CD4-positive, alpha-beta T cell treated with Interleukin-2 at 100 ng/mL for 4 hours (primary cell): ENCODE data around the gene TMEM154.

Experiments used
- DNase-seq: peaks from one replicate; pipeline ENCODE4 v3.0.0-alpha.2; 2020; ENCODE audit warnings: low spot score

Gene TMEM154

DNA sequence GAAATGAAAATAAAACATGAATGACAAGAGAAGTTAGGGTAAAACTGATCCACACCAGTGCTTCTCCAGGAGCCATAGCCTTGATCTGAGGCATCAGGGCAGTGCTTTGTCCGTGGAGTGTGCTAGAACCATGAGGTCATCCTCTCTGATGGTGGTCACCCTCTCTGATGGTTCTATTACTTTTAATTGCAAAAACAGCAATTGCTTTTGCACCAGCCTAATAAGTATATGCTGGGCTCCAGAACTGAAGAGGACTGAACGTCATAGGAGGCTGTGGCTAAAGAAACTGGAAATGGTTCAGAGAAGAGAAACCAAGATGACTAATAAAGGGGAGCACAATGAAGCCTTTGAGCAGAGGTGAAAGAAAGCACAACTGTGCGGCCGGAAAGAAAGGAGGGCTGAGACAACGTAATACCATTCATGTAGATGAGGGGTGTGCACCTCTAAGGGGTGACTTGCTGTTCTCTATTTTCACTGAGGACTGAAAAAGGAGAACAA, 17.0 kb upstream of the TMEM154 start:
- peak; percentile 67 for DNase-seq

DNA sequence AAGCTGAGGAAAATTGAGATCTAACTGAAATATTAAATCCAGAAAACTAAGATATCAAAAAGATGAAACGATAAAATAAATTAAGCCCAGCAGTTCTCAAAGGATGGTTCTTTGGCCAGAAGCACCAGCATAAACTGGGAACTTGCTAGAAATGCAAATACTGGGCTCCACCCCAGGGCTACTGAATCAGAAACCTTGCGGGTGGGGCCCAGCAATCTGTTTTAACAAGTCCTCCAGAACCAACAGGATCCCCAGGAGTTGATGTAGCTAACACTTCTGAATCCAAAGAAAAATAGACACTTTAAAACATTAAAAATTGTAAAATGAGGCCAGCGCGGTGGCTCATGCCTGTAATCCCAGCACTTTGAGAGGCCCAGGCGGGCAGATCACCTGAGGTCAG, 14.1 kb upstream of the TMEM154 start:
- no peak for DNase-seq

DNA sequence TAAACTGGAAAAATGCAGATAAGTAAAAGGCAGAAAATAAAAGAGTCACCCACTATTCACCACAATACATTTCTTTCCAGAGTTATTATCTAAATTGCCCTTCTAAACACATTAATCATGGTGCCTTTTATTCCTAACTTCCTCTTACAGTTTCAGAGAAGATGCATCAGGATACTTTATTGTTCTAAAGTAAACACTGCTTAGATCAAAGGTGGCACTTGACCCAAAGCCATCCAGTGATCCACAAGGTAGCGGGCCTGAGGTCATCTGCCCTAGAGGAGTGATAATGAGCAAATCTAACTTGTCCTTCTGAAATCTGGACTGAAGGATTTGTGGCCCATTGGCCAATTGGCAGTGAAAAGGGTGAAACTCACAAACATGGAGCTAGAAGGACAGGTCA, 12.0 kb upstream of the TMEM154 start:
- DNase-seq, result no peak

GRCh38 chr4:152690706-152691651, 11.2 kb upstream of the TMEM154 start:
- no peak for DNase-seq

DNA sequence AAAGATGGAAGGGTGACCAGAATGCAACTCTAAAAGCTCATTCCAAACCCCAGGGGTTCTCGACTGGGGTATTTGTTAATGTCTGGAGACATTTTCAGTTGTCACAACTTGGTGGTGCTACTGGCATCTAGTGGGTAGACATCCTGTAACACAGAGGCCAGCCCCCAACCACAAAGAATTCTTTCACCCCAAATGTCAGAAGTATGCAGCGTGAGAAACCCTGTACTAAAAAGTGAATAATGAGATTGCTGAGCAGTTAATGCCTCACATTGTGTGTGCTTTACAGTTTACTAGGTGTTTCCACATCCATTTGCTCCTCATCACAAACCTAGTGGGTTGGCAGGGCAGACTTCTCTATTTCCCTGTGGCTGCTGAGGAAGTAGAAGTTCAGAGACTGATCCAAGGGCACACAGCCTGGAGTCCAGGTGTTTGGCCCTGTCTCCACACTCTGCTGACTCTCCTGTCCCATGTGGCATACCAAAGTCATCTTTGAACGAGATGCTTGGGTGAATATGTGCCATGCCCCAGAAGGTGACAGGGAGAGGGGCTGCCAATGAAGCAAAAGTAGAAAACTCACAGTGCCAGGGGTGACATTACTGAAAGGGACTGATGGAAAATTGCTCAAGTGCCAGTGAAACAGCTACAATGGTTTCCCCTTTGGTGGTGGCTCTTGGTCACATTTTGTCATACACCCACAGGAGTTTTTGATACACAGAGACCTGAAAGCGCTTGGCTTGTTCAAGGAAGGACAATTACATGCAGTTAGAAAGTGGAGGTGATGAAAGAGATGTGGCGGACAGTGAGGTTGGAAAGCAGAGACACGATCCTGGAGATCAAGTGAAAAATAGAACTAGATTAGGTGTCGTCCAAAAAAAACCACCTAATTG, 10.1 kb upstream of the TMEM154 start:
- no peak for DNase-seq

- DNase-seq, result no peak
Measured at GRCh38 chr4:152687974-152688599, 8.3 kb upstream of the TMEM154 start.

GRCh38 chr4:152686452-152687013, 6.7 kb upstream of the TMEM154 start:
- DNase-seq, result no peak

DNA sequence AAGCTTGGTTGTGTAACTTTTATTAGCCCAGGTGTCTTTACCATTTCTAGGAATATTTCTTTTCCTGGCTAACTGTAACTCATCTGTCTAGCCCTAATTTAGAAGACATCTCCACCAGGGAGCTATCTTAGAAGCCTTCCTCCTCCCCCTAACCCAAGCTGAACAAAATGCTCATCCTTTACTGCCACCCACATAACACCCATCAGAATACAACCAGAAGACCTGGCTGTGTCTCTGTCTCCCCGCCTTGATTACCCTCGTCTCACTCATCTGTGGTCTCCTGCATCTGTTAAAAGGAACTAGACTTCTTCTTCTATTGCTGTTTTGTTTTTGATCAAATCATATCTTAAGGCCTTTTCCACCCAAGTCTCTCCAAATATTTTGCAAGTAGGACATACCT, 4.8 kb upstream of the TMEM154 start:
- no peak for DNase-seq

DNA sequence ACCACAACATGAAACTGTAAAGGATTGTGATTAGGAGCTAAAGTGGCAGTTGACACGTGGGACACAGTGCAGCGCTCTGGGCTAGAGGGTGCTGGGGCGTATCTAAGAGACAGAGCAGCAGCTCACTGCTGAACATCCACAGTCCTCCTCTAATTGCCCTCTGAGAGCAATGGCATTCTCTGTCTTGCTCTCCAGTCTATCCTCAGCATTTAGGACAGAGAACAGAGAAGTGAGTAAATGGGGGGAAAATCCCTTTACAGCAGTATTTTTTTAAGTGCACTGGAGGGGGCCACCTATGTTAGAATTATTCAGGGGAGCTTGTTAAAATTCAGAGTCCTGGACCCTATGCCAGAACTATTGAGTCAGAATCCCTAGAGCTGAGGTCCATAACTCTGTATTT, 4.2 kb upstream of the TMEM154 start:
- DNase-seq, result no peak

- no peak for DNase-seq
Measured at GRCh38 chr4:152682143-152682941, 2.5 kb upstream of the TMEM154 start.

GRCh38 chr4:152680988-152681603, 1.3 kb upstream of the TMEM154 start:
- DNase-seq, result peak; percentile 26

GRCh38 chr4:152678841-152679240, 956 bp downstream of the TMEM154 start:
- DNase-seq, result no peak

DNA sequence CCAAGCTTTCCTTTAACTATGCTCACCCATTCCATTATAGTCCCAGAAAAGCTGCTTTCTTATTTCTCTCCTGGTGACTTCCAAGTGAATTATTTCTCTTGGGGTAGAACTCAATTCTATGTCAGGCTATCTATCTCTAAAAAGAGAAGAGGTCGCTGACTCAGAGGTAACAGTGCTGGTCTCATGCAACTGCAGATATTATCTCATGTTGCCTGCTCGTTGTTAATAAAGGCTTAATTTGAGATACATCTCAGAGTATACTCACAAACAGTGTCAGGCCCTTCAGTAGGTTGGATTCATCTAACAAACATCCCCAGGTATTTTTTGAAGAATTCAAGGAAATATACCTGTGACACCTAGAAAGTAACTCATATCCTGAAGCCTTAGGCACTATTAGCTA, 2.7 kb downstream of the TMEM154 start:
- no peak for DNase-seq

DNA sequence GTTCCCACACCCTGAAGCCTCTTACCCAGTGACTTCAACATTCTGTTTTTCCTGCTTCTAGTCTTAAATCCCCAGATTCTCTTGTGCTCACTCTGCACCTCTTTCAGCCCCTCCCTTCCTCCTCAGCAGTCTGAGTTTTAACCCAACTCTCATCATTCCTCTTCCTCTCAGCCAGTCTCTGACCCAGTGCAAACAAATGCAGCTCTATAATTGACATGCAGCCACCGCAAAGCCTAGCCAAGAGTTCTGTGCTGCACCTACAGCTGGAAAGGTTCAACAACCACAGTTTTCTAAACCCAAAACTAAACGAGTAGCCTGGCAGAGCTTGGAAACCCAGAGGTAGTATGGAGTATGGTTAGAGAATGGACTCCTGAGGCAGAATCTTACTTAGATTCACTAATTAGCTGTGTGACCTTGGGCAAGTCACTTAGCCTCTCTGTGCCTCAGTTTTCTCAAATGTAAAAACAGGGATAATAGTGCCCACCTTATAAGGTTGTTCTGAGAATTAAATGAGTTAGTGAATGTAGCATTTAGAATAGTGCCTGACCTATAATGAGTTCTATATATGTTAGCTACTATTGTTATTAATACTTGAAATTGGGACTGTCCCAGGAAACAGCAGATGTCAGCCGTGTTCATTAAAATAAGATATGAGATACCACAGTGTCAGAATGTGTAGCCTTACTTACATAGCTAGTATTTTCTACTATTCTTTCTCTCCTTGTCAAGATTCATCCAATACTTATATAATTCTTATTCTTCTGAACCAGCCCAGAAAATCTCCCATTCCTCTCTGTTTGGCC, 3.5 kb downstream of the TMEM154 start:
- no peak for DNase-seq

GRCh38 chr4:152674359-152674758, 5.4 kb downstream of the TMEM154 start:
- no peak for DNase-seq

DNA sequence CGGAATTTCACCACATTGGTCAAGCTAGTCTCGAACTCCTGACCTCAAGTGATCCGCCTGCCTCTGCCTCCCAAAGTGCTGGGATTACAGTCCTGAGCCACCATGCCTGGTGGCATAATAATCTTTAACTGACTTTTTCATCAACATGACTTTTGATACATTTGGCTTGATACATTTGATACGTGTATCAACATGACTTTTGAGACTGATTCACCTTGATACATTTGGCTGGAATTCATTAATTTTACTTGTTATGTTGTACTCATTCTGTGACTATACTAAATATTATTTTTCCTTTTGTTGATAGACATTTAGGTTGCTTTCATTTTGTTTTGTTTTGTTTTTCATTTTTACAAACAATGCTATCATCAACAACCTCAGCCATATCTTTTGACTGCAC, 6.3 kb downstream of the TMEM154 start:
- no peak for DNase-seq

- DNase-seq, result no peak
Measured at GRCh38 chr4:152672206-152673092, 7.3 kb downstream of the TMEM154 start.

GRCh38 chr4:152668338-152668964, 11.3 kb downstream of the TMEM154 start:
- no peak for DNase-seq
